HG02610 (cell line): ENCODE data around the gene MT2A.

Experiments
- ATAC-seq: cut with Tn5 transposase; IDR thresholded peaks from one replicate; pipeline ENCODE4 v1.9.1; 2021; ENCODE audit warnings: mild to moderate bottlenecking, moderate library complexity; ENCODE audit not compliant: unreplicated experiment

MT2A gene

DNA sequence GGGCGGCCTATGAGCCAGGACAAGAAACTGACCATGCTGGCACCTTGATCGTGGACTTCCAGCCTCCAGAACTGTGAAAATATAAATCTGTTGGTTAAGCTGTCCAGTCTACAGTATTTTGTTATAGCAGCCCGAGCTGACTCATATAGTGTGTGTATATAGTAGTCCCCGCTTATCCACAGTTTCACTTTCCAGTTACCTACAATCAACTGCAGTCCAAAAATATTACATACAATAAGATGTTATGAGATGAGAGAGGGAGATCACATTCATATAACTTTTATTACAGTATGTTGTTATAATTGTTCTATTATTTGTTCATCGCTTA lies 14.1 kb upstream of the MT2A start:
- no peak for ATAC-seq

DNA sequence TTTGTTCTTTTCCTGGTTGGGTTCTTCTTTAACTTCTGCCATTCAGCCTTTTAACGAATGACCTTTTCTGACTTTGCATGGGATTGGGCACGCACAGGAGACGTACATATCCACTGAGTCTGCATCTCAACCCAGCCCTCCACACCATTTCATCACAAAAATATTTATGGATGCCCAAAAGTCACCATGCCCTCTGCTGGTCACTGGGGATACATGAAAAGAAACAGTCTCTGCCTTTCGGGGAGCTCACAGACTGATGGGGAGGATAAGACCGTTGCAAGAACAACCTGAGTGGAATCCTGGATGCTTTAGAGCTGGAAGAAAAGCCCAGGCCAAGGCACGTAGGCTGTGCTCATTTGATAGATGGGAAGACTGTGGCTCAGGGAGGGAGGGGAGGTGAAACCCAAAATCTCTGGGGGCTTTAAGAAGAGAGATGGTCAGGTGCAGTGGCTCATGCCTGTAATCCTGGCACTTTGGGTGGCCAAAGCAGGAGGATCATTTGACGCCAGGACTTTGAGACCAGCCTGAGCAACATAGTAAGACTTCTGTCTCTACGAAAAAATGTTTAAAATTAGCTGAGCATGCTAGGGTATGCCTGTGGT lies 7.9 kb upstream of the MT2A start:
- ATAC-seq: no peak

DNA sequence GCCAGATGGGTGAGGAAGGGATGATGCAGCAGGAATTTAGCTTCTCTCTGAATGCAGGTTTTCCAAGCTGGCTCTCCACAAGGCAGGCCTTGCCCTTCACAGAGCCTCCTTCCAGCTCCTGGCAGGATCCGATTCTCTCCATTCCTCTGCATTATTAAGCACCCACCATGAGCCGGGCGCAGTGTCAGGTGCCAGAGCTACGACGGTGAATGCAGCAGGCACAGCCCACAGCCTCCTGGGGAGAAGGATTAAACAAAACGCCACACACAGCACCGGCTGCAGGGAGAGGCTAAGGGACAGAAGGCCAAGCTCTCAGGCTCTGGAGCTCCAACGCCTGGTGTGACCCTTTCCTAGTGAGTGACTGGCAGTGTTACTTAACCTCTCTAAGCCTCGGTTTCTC lies 7.1 kb upstream of the MT2A start:
- no peak for ATAC-seq

DNA sequence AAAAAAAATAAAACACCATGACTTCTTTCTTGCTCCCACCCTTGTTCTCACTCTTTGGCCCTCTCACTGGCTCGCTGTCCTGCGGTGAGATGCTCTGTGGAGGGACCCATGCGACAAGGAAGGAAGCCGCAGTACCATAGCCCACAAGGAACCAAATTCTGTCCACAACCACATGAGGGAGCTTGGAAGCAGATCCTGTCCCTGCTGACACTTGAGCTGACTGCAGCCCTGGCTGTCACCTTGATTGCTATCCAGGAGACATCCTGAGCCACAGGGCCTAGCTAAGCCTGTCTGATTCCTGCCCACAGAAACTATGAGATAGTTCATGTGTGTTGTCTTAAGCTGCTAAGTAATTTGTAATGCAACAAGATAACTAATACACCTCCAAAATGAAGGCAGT lies 4.8 kb upstream of the MT2A start:
- no peak for ATAC-seq

DNA sequence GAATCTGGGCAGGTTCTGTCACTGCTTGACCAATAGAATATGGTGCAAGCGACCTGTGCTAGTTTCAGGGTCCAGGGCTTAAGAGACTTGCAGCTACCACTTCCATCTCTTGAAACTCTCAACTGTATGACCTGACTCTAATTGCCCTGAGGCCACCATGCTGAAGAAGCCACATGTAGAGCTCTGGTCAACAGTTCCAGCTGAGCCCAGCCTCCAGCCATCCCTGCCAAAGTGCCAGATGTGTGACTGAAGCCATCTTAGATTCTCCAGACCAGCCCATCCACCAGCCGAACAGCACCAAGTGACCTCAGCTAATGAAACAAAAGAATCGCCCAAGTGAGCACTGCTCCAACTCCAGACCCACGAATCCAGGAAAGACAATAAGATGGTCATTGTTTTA lies 3.4 kb upstream of the MT2A start:
- ATAC-seq: no peak

DNA sequence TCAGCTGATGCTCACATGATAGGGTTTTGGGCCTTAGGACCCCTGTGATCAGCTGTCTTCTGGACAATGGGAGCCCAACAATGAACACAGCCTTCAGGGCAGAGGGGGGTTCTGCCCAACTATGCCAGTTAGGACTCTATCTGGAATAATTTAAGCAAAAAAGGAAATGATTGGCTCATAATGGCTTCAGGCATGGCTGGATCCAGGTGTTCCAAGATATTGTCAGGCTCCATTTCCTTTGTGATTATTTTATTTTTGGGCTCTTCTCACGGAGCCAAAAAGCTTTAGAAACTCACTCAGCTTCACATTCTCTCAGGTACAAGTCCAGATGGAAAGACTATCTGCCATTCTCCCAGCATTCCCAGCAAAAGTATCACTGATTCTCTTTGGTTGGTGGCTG lies 2.9 kb upstream of the MT2A start:
- no peak for ATAC-seq

DNA sequence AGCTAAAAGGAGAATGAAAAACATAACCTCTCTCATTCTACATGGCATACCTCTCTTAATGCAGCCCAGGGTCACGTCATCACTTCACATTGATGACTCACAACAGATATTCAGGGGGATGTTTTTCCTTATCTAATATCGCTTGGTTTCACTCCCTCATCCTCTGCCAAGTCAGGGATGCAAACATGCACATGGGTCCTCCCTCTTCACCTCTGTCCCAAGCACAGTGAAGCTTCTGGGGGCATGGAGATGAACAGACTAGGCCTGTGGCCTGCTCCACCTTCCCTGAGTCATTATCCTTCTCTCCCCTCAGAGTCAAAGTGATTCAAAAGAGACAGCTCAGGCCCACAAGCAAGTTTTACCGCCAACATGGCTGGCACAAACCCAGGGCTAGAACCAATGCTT lies 2.3 kb upstream of the MT2A start:
- no peak for ATAC-seq

DNA sequence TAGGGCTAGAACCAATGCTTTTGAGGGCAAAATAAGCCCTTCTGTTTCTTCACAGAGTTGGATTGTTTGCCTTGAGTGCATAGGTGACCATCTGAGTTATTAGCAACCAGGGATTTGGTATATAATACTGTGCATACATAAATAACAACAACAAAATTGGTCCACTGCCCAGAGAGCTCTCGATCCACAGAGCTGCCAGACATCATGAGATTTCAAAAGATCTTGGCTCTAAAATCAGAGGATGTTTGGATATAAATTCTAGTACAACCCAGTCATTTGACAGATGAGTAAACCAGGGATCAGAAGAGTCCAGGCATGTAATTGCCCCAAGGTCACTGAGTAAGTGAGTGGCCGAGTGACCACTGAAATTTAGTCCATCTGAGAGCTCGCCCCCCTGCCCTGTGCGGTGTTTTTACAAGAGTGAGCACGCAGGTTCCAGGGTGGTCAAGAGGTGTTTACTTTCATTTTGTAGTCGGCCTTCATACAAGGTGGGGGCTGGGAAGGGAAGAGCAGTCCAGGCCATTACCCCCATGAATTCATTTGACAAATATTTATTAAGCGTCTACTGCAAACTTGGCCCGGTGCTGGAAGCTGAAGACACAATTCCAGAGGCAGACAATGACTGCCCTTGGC lies 1.8 kb upstream of the MT2A start:
- no peak for ATAC-seq

DNA sequence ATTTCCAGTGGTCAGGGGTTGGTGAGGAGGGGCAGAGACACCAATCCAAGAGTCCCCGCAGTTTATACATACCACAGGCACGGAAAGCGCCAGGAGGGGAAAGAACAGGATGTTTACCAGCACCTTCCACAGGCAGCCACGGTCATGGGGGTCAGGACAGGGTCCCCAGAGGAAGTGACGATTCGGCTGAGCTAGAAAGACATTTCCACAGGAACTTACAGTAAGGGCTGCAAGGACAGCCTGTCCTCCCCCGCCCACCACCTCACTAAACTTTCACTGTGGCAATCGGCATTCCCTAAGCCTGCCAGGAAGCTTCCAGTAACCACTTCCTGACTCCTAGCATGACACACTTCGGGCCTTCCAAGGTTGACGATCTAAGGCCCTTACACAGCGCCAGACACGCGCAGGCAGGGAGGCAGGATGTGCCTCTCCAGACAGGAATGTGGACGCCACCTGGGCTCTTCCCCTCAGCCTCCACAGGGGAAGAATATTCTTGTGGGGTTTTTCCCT lies 1.2 kb upstream of the MT2A start:
- ATAC-seq: no peak

DNA sequence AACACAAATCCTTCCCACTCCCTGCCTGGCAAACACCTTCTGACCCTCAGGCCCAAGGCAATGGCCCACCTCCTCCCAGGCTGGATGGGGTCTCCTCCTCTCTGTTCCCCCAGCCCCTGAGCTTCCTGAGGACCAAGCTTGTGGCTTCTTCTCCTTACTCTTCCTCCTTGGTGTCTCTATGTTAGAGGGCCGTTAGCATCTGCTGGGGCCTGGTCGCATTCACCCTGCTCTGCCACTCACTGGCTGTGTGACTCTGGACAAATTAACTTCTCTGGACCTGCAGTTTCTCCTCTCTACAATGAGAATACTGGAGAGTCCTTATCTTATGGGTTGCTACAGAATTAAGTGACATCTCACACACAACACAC lies 725 bp upstream of the MT2A start:
- no peak for ATAC-seq

DNA sequence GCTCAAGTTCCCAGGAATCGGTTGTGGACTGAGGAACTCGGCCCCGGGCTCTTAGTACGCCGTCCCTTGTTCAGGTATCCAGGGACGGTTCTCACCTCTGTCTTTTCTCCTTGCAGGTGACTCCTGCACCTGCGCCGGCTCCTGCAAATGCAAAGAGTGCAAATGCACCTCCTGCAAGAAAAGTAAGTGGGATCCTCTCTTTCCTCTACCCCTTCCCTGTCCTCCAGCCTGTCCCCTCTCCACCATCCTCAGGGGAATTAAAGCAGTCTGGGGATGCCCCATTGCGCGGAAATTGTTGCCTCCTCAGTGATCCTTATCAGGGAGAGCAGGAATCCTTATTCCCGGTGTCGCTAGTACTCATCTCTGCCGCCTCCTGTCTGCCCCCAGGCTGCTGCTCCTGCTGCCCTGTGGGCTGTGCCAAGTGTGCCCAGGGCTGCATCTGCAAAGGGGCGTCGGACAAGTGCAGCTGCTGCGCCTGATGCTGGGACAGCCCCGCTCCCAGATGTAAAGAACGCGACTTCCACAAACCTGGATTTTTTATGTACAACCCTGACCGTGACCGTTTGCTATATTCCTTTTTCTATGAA lies 585 bp downstream of the MT2A start:
- no peak for ATAC-seq

DNA sequence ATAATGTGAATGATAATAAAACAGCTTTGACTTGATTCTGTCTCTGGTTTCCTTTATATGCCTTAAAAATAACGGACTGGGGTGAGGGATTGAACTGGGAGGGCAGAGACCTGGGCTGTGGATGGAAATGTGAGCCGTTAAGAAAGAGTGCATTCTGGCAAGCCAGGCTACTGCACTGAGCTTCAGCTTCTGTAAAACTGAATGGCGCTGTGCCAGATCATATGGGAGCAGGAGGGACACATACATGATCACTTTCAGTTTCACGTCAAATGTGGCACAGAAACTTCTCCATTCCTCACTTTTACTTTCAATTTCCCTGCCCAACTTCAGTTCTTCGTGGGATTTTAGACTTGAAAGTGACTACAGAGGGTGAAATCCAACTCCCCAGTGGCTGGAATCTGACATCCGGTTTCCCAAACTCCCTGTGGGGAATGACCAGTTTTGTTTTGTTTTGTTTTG lies 1.1 kb downstream of the MT2A start:
- ATAC-seq: peak; percentile 34

DNA sequence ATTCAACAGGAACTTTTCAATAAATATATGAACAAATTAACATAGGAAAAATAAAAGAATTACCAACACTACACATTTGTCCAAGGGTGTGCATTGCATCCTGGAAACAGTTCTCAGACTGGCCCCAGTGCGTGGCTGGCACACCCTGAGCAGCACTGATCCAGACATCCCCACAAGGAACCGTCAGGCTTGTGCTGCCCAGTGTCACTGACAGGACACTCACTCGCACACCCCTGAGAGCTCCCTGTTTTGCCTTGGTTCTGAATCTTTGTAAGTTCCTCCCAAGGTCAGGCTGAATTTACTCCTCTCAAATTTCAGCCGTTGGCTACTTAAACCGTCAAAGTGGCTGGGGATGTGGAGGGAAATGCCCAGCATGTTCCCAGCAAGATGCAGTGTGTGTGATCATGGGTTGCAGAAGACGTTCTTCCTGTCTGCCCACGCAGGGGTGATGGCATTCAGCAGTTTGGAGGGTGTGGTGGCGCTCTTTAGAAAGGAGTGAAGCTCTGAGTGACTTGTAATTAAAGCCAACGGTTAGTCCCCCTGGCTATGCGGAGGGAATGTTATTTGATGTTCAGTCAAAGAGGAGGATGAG lies 1.7 kb downstream of the MT2A start:
- peak; percentile 24 for ATAC-seq

DNA sequence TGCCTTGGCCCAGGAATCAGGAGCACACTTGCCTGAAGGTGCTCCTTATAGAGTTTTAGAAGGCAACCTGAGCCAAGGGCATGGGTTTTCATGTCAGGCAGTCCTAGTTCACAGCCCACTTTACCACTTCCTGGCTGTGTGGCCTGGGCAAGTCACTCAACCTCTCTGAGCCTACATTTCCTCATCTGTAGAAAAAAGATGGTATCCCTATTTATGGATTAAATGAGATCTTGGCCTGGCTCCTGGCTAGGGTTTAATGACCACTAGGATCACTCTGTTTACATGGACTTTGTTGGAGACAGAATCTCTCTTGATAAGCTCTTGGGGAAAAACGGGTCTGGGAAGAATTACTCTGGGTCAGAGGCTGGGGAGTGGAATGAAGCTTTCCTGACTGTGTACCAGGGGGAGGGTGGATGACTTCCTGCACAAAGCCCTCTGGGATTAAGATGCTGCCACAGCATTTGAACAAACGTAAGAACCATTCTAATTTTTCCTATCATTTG lies 2.3 kb downstream of the MT2A start:
- no peak for ATAC-seq

DNA sequence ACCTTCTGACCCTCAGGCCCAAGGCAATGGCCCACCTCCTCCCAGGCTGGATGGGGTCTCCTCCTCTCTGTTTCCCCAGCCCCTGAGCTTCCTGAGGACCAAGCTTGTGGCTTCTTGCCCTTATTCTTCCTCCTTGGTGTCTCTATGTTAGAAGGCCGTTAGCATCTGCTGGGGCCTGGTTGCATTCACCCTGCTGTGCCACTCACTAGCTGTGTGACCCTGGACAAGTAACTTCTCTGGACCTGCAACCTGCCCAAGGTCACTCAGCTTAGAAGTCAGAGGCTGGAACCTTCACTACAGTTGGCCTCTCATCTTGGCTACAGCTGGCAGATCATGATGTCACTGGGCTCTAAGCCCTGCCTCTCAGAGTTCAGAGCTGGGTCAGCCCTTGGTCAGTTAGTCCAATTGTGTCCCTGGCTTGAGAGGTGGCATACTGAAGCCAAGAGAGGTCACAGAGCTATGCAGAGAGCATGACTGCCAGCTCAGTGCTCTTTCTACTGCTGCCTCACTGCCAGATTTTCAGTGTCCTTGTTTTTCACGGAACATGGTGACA lies 3.0 kb downstream of the MT2A start:
- ATAC-seq: no peak

DNA sequence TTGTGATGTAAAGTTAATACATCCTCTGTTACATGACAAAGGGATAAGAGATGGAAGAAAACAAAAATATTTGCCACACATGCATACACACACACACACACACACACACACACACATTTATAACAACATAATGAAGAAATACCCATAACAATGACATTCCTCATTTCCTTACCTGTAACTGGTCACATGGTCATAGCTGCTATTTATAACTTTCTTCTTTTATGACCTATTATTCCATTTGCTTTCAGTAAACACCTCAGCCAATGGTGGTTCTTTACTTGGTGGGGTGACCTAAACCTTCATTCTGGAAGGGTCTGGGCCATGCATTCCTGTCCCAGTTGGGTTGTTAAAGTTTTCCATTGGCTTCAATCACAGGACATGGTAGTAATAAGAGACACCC lies 5.3 kb downstream of the MT2A start:
- ATAC-seq: no peak

DNA sequence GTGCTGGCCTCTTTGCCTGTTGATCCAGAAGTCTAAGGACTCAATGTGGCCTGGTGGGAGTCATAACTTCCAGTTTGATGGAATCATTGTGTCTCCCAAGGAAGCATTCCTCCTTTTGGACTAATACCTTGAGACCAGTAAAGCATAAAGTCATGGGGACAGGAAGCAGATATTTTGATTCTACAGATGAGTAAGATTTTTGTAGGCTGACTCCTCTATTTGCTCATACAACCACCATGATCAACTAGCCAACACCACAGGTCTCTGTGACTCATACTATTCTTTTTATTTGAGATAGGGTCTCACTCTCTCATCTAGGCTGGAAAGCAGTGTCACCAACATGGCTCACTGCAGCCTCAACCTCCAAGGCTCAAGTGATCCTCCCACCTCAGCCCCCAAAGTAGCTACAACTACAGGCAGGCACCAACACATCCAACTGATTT lies 6.2 kb downstream of the MT2A start:
- peak; percentile 72 for ATAC-seq

DNA sequence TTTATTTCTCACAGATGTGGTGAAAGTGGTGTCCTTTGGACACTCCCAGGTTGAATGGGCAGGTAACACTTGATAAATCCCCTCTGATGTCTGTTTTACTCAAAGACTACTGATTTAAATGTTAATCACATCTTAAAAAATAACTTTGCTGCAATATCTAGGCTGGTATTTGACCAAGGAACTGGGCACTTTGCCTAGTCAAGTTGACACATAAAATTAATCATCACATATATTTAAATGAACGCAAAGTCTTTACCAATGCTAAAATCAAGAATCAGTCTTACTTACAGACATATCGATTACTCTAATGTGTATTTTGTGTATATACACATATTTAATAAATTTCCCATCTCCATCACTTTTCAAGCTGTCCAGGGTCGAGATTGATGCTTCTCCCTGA lies 7.0 kb downstream of the MT2A start:
- ATAC-seq: no peak

DNA sequence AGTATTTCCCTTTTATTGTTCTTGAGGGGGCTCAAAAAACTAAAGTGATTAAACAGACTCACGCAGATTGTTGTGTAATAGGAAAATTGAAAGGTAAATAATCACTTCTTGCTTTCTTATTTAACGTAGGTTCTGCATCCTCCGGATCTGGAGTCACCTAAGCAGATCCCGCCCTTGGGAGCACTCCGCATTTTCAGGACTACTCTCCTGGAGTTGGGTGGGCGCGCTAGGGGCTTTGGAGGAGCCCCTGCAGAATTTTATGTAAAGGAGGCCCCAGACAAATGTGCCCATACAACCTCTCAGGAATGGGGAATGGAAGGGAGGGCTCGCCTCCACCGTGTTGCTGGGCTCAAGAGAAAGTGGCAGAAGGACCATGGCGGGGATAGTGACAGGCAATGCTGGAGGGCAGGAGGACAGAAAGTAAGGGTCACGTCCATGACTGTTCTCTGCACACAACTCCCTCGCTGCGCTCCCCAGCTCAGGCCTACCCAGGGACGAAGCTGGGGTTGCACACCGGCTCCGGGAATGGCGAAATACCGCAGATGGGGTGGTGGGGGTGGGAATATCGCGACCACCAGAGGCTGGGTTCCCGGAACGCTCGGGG lies 8.3 kb downstream of the MT2A start:
- no peak for ATAC-seq

DNA sequence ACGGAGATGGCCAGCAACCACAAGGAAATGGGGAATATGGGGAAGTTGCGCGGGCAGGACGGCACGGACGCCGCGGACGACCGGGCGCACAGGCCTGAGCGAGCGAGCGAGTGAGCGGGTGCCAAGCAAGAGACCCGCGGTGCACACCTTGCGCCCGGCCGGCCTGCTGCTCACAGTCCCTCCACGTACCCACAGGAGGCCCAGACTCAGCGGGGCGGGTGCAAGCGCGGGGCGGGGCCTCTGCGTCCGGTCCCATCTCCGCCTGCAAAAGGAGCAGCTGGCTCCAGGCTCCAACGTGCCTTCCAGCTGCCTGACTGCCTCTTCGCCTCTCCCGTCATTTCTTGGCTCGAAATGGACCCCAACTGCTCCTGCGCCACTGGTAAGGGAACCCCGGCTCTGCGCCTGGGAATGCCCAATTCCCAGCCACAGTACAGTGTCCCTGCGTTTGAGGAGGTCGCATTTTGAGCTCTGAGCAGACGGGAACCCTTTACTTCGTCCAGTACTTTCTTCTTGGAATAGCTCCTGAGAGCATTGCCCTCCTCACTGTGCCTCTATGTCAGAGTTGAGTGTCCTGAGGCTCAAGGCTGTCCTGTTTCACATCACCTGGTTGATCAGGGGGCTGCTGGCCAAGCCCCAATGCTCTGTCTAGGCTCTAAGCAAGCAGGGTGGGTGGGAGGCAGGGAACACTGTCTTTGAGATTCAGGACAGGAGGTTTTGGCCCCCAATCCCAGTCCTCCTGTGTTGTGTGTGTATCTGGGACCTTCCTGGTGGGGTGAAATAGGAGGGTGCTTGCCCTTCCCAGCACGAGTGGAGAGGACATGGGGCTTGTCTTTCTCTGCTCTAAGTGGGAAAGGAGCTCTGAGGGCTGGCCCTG lies 9.1 kb downstream of the MT2A start:
- no peak for ATAC-seq
